GM12873 (cell line): ENCODE results near the gene RAB29.

Experiments
- TF ChIP-seq, protein P1 (sequence below): IDR thresholded peaks from 2 replicates; pipeline ENCODE4 v1.5.1; 2012; ENCODE audit warnings: low read depth, mild to moderate bottlenecking, moderate library complexity, low read length, control low read depth; ENCODE audit not compliant: insufficient read depth; ENCODE audit errors: missing control alignments

The RAB29 gene

DNA sequence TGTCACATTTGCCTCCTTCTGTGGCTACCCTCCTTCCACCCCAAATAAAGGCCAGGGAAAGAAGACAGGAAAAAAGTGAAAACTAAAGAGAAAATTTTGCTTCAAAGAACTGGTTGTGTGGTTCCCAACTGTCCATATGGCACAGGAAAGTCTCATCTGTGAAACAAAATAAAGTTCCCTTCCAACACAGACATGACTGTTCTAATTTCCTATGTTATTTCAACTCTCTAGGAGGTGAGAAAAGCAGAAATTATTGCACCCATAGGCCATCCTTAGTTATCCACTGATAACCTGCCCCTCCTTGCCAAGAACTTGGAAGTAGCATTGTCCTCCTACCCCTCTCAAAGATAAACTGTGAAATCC lies 8.1 kb upstream of the RAB29 start:
- TF ChIP-seq, protein P1, sequence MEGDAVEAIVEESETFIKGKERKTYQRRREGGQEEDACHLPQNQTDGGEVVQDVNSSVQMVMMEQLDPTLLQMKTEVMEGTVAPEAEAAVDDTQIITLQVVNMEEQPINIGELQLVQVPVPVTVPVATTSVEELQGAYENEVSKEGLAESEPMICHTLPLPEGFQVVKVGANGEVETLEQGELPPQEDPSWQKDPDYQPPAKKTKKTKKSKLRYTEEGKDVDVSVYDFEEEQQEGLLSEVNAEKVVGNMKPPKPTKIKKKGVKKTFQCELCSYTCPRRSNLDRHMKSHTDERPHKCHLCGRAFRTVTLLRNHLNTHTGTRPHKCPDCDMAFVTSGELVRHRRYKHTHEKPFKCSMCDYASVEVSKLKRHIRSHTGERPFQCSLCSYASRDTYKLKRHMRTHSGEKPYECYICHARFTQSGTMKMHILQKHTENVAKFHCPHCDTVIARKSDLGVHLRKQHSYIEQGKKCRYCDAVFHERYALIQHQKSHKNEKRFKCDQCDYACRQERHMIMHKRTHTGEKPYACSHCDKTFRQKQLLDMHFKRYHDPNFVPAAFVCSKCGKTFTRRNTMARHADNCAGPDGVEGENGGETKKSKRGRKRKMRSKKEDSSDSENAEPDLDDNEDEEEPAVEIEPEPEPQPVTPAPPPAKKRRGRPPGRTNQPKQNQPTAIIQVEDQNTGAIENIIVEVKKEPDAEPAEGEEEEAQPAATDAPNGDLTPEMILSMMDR, result no peak

DNA sequence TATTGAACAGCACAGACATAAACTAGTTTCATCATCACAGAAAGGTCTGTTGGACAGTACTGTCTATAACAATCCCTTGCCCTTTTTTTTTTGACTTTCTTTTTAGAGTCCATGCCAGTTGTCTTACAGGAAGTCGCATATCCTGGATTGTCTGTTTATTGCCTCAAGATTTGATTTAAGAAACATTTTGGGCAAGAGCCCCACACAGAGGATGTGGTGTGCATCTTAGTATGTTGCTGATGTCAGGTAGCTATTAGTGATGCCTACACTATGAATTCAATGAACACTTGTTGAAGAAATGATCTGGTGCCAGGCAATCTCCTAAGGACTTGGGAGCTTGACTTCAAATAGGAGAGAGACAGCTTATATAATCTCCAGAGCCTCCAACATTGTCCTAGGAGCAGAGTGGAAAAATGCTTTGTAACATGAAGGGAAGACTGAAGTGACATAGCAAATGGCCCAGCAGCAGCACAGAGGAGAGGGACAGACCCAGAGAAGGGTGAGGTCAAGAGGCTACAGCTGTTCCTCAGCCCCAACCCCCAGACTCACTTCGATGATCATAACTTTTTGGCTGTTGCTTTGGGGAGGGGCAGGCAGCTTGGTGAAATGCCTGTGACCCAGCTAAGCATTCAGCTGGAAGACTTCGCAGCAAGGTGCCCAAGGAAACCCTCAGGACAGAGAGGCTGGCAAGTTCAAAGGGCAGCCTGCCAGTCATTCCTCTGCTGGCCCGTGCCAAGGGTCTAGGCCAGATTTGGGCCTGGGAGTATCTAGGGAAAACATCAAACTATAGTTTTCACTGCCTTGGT lies 7.5 kb upstream of the RAB29 start:
- TF ChIP-seq, protein P1, result no peak

DNA sequence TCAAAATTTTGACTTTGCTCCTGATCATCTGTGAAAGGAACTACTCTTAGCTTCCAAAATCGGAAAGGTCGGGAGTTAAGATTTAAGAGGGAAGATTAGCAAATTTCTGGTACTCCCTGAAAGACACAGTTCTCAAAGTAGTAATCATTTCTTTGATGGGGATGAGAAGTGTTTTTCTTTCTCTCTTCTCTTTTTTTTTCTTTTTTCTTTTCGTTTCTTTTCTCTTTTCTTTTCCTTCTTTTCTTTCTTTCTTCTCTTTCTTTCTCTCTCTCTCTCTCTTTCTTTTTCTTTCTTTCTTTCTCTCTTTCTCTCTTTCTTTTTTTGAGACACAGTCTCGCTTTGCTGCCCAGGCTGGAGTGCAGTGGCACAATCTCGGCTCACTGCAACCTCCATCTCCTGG lies 5.1 kb upstream of the RAB29 start:
- TF ChIP-seq, protein P1, result no peak

DNA sequence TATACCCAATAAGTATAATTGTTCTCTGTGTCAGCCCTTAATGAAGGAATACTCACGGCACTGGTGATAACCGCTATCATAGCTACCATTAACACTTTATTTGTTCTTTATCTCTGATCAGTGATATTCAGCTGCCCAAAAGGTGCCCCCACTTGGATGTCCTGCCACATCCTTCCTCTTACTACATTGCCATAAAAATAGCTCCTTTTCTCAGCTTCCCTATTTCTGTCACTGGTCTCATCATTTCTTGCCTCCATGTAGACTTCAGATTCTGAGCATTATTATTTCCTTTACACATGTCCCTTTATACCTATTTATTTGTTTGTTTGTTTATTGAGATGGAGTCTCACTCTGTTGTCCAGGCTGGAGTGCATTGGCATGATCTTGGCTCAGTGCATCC lies 2.7 kb upstream of the RAB29 start:
- TF ChIP-seq, protein P1, result no peak

DNA sequence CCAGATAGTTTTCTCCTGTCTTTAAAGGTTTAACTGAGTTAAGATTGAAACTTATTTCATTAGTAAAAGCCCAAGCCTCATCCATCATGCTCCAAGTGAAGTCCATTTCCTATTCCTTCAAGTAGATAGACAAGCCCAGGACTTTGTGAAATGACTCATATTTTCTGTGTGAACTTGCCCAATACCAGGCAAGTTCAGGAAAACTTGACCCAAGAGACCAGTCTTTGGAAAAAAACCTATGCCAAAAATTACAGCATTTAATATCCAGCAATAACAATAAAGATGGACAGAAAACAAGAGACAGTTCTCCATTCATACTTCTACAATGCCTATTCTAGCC lies 405 bp upstream of the RAB29 start:
- TF ChIP-seq, protein P1, result no peak

DNA sequence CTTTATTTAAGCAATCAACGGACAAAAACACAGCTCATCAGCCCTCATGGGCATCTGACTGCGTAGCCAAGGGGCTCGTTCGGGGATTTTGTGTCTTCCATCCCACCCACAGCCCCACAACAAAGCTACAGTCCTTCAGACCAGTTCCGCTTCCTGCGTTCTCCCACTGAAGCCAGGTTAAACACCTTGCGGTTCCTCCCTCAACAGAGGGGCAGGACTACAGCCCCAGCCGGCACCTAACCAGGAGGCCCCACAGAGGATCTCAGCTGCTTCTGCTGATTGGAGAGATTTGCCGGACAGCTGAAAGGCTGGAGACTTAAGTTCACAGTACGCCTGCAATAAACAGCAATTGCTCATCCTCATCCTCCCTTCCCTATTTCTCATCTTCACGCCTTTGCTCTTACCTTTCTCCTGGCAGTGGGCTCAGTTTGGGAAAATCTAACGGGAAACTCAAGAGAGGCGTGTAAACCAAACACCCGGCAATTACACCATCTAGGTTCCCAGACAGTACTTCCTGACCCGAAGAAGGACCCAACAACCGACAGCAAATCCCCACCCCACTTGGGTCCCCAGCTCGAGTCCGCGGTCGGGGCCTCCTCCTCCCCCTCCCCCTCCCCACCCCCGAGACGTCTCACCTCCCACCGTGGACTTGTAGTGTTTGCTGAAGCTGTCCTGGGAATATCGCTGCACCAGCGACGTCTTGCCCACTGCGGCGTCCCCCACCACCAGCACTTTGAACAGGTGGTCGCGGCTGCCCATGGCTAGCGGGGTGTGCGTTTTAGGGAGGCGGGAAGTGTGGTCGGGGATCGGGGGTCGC lies 876 bp downstream of the RAB29 start:
- TF ChIP-seq, protein P1, result no peak

DNA sequence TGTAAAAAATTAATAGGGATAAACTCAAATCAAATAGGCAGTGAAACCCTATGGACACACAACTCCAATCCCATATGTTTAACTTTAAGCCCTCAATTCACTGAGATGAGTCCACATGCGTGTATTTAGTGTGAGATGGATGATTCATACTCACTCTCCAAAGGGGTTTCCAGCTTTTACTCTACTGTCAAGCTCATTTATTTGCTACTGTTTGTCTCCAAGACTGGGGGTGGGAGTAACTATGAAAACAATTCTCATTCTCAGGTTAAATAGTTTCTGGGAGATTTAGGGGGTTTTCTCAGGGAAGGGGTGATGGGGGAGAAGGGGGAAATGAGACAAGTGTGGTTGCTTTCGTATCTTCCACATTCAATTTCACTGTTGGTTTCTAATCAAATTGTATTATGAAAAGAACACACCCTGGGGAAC lies 2.7 kb downstream of the RAB29 start:
- TF ChIP-seq, protein P1, result no peak
